GM19240 (cell line): ENCODE results near the gene GJC2.
"Not testable (repeated sequence)": the region's sequence is repeated elsewhere in the genome, so short reads cannot be mapped to it uniquely, and the experiment has no call there.

ENCODE experiments used
- DNase-seq: peaks from one replicate; pipeline ENCODE4 v3.0.0; 2011; ENCODE audit warnings: low spot score; ENCODE audit not compliant: insufficient read length

GJC2 gene

DNA sequence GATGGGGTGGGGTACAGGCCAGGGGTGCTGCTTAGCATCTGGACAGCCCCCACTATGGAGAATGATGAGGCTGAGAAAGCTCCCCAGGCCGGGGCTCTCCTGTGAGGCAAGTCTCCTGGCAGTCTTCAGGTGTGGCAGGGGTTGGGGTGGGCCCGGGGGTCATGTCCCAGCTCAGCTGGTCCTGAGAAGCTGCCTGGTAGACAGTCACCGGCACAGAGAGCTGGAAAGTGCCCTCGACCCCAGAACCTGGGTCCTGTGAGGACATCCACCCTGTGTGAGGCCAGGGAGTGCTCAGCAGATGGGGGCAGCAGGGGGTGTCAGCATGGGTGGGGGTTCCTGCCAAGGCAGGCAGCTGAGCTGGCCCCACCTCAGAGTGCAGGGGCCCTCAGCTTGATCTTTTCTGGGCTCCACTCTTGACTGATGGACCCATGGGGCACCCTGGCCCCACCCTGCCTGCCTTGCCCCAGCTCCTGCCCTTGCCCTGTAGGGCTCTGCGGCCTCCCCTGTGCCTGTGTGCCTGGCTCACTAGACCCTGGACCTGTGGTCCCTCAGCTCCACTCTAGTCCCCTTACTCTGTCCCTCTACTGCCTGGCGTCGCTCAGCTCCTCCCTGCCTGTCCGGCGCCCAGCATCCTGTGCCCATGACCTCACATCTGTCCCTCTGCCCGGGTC, 21.6 kb downstream of the GJC2 start:
- DNase-seq, result no peak

DNA sequence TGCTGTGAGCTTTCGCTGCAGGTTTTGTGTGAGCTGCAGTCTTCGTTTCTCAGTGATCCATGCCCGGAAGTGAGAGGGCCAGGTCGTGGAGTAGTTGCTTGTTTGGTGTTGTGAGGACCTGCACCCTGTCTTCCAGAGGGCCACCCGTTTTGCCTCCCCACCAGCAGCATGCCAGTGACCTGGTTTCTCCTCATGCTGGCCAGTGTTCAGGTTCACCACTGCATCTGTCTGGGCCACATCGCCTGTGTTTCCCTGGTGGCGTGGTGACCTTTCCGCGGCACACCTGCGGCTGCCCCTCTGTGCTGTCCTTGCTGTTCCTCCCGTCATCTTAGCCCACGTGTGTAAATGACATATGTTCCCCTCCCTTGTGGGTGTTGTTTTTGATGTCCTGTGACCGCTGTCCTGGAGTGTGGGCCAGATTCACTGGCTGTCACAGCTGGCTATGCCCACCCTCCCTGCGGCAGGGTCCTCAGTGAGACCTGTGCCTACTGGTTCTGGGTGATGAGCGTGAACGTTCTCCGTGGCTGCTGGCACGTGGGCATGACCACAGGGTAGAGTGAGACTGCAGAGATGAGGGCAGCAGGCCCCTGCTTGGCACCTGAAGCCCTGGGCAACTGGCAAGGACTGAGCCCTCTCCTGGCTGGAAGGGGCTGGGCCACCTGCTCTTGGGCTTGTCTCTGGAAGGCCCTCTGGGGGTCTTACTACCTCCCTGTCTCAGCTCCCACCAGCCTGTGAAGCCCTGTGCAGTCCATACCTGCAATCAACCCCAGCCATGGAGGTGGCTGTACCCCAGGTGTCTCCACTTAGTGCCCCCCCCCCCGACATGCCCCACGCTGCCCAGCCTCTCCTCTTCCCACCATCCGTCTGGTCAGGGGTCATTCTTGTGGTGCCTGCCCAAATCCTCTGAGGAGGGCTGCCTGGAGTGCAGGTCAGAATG, 23.1 kb downstream of the GJC2 start:
- DNase-seq, result no peak

GRCh38 chr1:228173528-228174481, 24.1 kb downstream of the GJC2 start:
- not testable (repeated sequence) for DNase-seq

GRCh38 chr1:228174482-228175315, 25.0 kb downstream of the GJC2 start:
- no peak for DNase-seq

DNA sequence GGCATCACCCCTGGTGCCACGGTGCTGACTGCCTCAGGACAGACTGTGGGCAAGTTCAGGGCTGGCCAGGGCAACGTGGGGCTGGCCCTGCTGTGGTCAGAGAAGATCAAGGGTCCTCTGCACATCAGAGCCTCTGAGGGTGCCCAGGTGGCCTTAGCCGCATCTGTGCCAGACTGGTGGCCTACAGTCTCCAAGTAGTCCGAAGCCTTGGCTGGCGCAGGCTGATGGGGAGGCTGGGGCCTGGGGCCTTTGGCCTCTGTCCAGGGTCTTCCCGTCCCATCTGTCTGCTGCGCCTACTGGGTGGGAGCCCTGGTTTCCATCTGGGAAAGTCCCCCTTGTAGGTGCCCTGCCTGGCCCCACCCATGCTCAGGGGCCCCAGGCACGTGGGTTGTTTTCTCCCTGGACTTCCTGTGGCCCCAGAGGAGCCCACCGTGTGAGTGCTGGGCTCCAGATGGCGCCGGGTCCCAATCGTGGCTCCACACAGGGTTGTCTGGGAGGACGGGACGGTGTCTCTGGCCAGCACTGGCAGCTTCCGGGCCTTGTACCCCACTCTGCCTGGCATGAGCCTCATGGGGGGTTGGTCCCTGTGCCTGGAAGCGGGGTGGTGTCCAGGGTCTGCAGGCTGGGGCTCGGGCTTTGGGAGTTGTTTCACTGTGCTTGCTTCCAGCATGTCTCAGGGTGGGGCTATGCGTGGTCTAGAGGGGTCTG, 25.7 kb downstream of the GJC2 start:
- no peak for DNase-seq

DNA sequence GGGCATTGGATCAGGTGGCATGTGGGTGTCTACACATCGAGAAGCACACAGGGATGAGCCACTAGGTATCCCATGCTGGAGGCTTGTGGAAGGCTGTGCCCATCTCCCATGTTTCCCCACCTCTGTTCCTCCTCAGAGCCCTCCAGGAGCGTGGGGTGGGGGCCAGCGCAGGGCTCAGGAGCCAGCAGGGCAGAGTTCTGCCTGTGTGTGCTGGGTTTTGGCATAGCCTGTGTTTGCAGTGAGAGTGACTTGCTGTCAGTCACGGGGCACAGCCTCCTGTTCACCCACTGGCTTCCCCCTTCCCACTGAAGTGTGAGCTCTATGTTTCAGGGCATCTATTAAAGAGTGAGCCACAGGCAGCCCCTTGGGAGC, 26.3 kb downstream of the GJC2 start:
- no peak for DNase-seq

DNA sequence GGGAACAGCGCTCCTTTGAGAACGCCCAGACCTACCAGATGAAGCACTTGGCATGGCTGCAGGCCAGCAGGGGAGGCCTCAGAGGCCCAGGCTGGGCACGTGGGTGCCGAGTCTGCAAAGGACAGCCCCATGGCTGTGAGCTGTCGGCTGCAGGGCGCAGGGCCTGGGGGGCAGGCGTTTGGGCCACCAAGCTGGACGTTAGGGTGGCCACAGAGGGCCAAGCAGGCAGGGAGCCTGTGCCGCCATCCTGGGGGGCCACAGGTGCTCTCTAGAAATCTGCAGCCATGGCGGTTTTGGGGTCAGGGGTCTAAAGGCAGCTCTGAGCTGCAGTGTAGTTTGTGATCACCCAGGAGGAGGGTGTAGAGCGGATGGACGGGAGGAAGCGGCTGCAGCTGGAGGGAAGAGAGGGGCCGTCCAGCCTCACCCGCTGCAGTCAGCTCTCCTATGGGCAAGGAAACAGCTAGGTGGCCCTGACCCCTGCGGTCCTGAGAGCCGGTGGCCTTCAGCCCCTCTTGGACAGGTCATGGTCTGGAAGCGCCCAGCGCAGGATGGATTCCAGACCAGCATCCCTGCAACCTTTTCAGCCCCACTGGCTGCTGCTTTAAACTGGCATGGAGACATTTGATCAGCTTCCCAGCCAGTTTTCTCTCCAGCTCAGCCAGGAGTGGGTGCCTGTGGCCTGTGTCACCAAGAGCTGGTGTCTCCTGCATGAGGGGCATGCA, 26.9 kb downstream of the GJC2 start:
- no peak for DNase-seq

DNA sequence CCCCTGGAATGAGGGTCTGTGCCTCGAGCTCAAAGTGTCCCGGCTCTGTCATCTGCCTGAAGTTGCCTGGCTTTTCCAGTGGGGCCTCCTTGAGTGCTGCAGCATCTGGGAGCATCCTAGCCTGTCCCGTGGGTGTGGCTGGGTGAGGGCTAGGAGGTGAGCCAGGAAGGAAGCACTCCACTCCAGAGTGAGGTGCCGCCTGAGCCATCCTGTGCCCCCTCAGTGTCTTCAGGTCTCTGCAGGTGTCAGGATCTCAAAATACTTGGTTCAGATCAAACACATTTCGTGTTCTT, 27.4 kb downstream of the GJC2 start:
- no peak for DNase-seq

- no peak for DNase-seq
Observed at GRCh38 chr1:228177721-228178710, 28.3 kb downstream of the GJC2 start.

DNA sequence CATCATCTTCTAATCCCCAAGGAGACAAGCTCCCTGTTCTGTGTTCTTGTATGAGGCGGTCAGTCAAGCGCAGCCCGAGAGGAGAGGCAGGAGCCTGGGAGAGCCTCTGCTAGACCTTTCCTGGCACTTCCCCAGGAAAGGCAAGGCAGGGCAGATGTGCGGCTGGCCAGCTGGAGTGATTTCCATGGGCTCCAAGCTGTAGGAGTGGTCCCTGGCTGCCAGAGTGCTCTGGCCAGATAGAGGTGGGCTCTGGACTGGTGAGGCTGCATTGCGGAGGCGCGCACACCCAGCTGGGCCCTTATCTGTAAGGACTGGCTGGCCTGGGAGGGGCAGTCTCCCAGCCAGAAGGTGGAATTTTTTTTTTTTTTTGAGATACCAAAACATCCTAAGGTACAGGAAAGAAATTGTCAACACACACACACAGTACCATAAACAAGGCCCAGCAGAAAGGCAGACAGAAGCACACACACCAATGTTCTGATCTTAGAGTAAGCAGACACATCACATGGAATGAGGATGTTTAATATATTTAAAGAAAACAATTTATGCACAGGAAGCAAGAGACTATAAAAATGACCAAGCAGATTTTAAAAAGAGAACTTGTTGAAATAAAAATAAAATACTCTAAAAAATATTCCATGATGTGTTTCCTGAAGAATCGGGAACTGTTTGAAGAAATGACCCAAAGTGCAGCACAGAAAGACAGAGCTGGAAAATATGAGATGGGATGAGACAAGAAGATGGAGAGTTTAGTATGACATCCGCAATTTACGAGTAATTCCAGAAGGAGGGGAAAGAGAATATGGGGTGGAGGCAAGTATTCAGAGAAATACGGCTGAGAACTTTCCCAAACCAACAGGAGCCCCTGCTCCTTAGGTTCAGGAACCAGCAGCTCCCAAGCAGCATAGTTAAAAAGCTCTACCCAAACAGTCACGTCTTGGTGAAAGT, 29.3 kb downstream of the GJC2 start:
- DNase-seq, result no peak

DNA sequence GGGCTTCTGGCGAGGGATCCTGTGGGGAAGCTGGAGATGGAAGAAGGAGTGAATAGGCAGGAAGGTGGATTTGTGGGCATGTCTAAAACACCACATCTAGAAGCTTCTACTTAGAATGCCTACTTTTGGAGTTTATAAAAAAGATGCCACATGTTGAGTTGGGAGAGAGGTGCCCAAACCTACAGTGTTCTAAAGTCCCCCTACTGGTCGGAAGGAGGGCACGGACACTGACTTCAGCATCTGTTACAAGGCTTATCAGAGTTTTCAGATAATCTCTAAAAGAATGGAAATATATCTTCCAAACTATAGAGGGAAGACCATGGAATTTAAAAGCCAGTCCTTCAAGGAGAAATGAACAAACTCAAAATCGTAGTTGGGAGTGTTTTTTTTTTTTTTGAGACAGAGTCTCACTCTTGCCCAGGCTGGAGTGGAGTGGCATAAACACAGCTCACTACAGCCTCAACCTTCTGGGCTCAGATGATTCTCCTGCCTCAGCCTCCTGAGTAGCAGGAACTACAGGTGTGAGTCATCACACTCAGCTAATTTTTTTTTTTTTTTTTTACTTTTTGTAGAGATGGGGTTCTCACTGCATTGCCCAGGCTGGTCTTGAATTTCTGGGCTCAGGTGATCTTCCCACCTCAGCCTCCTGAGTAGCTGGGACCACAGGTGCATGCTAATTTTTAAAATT, 30.7 kb downstream of the GJC2 start:
- DNase-seq, result no peak

- DNase-seq, result no peak
Observed at GRCh38 chr1:228180959-228181644, 31.4 kb downstream of the GJC2 start.

- DNase-seq, result no peak
Observed at GRCh38 chr1:228181645-228182034, 31.9 kb downstream of the GJC2 start.

DNA sequence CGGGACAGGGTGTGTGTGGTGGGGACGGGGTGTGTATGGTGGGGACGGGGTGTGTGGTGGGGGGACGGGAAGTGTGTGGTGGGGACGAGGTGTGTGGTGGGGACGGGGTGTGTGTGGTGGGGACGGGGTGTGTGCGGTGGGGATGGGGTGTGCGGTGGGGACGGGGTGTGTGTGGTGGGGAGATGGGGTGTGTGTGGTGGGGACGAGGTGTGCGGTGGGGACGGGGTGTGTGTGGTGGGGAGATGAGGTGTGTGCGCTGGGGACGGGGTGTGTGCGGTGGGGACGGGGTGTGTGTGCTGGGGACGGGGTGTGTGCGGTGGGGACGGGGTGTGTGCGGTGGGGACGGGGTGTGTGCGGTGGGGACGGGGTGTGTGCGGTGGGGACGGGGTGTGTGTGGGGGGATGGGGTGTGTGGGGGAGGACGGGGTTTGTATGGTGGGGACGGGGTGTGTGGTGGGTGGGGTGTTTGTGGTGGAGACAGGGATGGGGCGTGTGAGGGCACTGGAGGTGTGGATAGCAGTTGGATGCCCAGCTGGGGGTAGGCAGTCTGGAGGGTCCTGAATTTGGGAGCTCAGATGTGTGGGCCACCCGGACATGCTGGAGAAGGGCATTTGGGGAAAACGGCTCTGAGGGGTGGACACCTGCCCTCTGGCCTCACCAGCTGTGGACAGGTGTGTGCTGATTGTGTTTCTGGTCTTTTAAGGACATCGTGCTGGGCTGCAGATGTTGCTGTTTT, 32.7 kb downstream of the GJC2 start:
- DNase-seq, result no peak

- no peak for DNase-seq
Observed at GRCh38 chr1:228184152-228184551, 34.4 kb downstream of the GJC2 start.

DNA sequence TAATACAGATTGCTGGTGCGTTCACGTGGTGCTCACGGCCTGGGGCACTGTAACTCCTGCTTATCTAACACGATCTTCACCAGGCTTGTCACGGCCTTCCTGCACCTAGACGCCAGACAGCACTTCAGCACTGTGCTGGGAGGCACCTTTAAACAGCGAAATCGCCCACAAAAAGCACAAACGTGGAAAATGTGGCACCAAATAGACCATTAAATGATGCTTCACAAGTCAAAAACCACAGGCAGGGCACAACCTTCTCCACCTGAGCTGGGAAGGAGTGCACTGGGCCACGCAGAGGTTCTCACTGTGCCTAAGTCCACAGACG, 35.9 kb downstream of the GJC2 start:
- no peak for DNase-seq
